MM.1S (cell line): ENCODE data around the gene FETUB.

Experiments
- DNase-seq: peaks from one replicate; pipeline ENCODE4 v3.0.0-alpha.2; 2015
- H2AFZ ChIP-seq: fragments of 300-600 bp; sonication (generic); 2 replicates; pipeline ENCODE4 v1.6.0; 2016; ENCODE audit warnings: antibody characterized with exemption, low read length
- H3F3A ChIP-seq: fragments of 300-600 bp; sonication (generic); 2 replicates; pipeline ENCODE4 v1.6.1; 2016; ENCODE audit warnings: mild to moderate bottlenecking, antibody characterized with exemption, low read length, moderate library complexity, mixed read lengths; ENCODE audit not compliant: insufficient read depth
- H3K27ac ChIP-seq: fragments of 300-600 bp; sonication (generic); 2 replicates; pipeline ENCODE4 v1.5.1; 2016; ENCODE audit warnings: mild to moderate bottlenecking, low read length
- H3K27me3 ChIP-seq: fragments of 300-600 bp; sonication (generic); replicated peaks from 2 replicates; pipeline ENCODE4 v1.6.0; 2016; ENCODE audit warnings: low read length; ENCODE audit not compliant: insufficient read depth
- H3K36me3 ChIP-seq: fragments of 300-600 bp; sonication (generic); replicated peaks from 2 replicates; pipeline ENCODE4 v1.6.1; 2016; ENCODE audit warnings: mild to moderate bottlenecking, low read length, mixed read lengths; ENCODE audit not compliant: insufficient read depth
- H3K4me1 ChIP-seq: fragments of 300-600 bp; sonication (generic); 2 replicates; pipeline ENCODE4 v1.6.1; 2016; ENCODE audit warnings: low read length, mixed read lengths
- H3K4me2 ChIP-seq: fragments of 300-600 bp; sonication (generic); 2 replicates; pipeline ENCODE4 v1.6.0; 2016; ENCODE audit warnings: low read depth, low read length
- H3K4me3 ChIP-seq: fragments of 300-600 bp; sonication (generic); 2 replicates; pipeline ENCODE4 v1.5.1; 2016; ENCODE audit warnings: low read length, mixed read lengths
- H3K79me2 ChIP-seq: fragments of 300-600 bp; sonication (generic); 2 replicates; pipeline ENCODE4 v1.6.1; 2016; ENCODE audit warnings: mixed run types, low read length, mixed read lengths
- H3K9ac ChIP-seq: fragments of 300-600 bp; sonication (generic); 2 replicates; pipeline ENCODE4 v1.6.1; 2016; ENCODE audit warnings: low read length, mixed read lengths
- H3K9me2 ChIP-seq: fragments of 300-600 bp; sonication (generic); replicated peaks from 2 replicates; pipeline ENCODE4 v1.6.1; 2016; ENCODE audit warnings: mild to moderate bottlenecking, low read length, mixed read lengths; ENCODE audit not compliant: insufficient read depth
- H3K9me3 ChIP-seq: fragments of 300-600 bp; sonication (generic); replicated peaks from 2 replicates; pipeline ENCODE4 v1.6.1; 2016; ENCODE audit warnings: mild to moderate bottlenecking, low read length, mixed read lengths; ENCODE audit not compliant: insufficient read depth
- H4K20me1 ChIP-seq: fragments of 300-600 bp; sonication (generic); 2 replicates; pipeline ENCODE4 v1.6.1; 2016; ENCODE audit warnings: mild to moderate bottlenecking, low read length, moderate library complexity, mixed read lengths; ENCODE audit not compliant: insufficient read depth
- CTCF ChIP-seq: fragments of 300-600 bp; sonication (generic); IDR thresholded peaks from 2 replicates; pipeline ENCODE4 v1.5.1; 2016; ENCODE audit warnings: antibody characterized with exemption, low read length, mixed read lengths
- EZH2 ChIP-seq: fragments of 300-600 bp; sonication (generic); optimal IDR thresholded peaks from 2 replicates; pipeline ENCODE3; 2017; ENCODE audit warnings: low read depth, mild to moderate bottlenecking, antibody characterized with exemption, low read length, mixed read lengths
- EZH2phosphoT487 ChIP-seq: fragments of 300-600 bp; sonication (generic); IDR thresholded peaks from 2 replicates; pipeline ENCODE4 v1.6.1; 2018; ENCODE audit warnings: antibody characterized with exemption, low read length

FETUB gene

DNA sequence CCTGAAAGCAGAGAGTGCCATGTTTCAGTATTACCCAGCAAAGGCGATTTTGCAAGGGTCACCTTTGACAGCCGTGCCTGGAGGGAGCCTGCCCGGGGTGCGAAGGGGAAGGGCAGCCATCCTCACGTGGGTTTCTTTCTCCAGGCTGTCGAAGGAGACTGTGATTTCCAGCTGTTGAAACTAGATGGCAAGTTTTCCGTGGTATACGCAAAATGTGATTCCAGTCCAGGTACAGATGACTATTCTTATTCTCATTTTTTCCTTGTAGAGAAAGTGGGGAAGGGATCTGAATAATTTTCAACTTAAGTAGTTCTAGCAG, 23.9 kb upstream of the FETUB start:
- H3K27me3 ChIP-seq = peaks cover 8% of the 10 kb centered on the region
- H2AFZ ChIP-seq = no peak overlapping the region
- TF ChIP-seq CTCF = no peak
- no peak for TF ChIP-seq EZH2phosphoT487
- no peak for TF ChIP-seq EZH2
- peak overlapping the region; percentile 77; the same call in 1 of the 2 replicates for H3K4me2 ChIP-seq
- no peaks in the 10 kb centered on the region for H3K9me2 ChIP-seq
- no peaks in the 10 kb centered on the region for H3K36me3 ChIP-seq
- no peak overlapping the region for H3K9ac ChIP-seq
- no peaks in the 10 kb centered on the region for H3K9me3 ChIP-seq
- peaks cover 25% of the 10 kb centered on the region for H3K4me1 ChIP-seq
- H3K27ac ChIP-seq = no peak overlapping the region
- no peaks in the 10 kb centered on the region for H3K79me2 ChIP-seq
- DNase-seq = no peak
- H3F3A ChIP-seq = peaks cover 20% of the 10 kb centered on the region
- no peaks in the 10 kb centered on the region for H4K20me1 ChIP-seq
- H3K4me3 ChIP-seq = no peak overlapping the region

DNA sequence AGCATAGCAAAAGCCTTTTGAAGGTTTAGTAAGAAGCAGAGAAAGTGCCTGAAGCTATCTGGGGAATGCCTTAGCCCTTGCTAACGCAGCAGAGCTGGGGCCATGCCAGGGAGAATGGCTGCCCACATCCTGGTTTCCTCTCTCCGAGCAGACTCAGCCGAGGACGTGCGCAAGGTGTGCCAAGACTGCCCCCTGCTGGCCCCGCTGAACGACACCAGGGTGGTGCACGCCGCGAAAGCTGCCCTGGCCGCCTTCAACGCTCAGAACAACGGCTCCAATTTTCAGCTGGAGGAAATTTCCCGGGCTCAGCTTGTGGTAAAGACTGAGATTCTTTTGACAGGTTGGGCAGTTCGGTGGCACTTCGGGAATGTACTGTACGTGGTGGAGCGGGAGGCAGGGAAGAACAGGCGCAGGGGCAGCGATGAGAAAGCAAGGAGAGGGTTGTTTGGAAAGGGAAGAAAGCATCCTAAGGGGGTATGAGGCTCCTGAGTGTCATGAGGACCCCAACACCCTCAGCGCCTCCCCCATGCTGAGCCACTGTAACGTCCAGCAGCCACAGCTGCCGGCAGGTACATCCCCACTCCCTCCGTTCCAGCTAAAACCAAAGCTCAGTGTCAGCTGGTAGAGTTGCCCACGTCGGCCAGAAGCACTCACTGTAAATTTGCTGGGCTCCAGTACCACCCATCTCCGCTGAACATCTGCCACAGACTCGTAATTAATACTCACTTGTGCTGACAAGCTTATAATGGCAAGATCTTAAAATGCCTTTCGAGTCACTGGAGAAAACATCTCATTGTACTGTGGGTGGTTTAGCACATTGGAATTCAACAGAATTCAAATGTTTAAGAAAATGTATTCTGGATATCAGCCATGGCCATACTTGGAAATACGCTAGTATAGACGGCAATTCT, 22.9 kb upstream of the FETUB start:
- TF ChIP-seq EZH2 = no peak
- peak; percentile 99 for TF ChIP-seq CTCF
- H3K9ac ChIP-seq = peak overlapping the region; percentile 22; the same call in 1 of the 2 replicates
- H3K4me3 ChIP-seq = peak overlapping the region; percentile 39
- peak overlapping the region; percentile 69 for H2AFZ ChIP-seq
- H3K36me3 ChIP-seq = no peaks in the 10 kb centered on the region
- no peaks in the 10 kb centered on the region for H3K9me3 ChIP-seq
- no peaks in the 10 kb centered on the region for H4K20me1 ChIP-seq
- peak overlapping the region; percentile 77 for H3K4me2 ChIP-seq
- H3K4me1 ChIP-seq = peaks cover 25% of the 10 kb centered on the region
- H3K27ac ChIP-seq = peak overlapping the region; percentile 0; the same call in 1 of the 2 replicates
- H3F3A ChIP-seq = peaks cover 20% of the 10 kb centered on the region
- peak; percentile 99 for DNase-seq
- H3K9me2 ChIP-seq = no peaks in the 10 kb centered on the region
- H3K79me2 ChIP-seq = no peaks in the 10 kb centered on the region
- peaks cover 8% of the 10 kb centered on the region for H3K27me3 ChIP-seq

- peaks cover 20% of the 10 kb centered on the region for H3F3A ChIP-seq
- peaks cover 8% of the 10 kb centered on the region for H3K27me3 ChIP-seq
- H3K4me1 ChIP-seq = peaks cover 25% of the 10 kb centered on the region
- H2AFZ ChIP-seq = no peak overlapping the region
- no peak for DNase-seq
- no peaks in the 10 kb centered on the region for H3K9me2 ChIP-seq
- TF ChIP-seq CTCF = no peak
- no peak for TF ChIP-seq EZH2
- no peak for TF ChIP-seq EZH2phosphoT487
- no peaks in the 10 kb centered on the region for H3K36me3 ChIP-seq
- no peak overlapping the region for H3K9ac ChIP-seq
- H3K27ac ChIP-seq = no peak overlapping the region
- H3K79me2 ChIP-seq = no peaks in the 10 kb centered on the region
- no peaks in the 10 kb centered on the region for H3K9me3 ChIP-seq
- H3K4me2 ChIP-seq = no peak overlapping the region
- H4K20me1 ChIP-seq = no peaks in the 10 kb centered on the region
- no peak overlapping the region for H3K4me3 ChIP-seq
These were observed 21.8 kb upstream of the FETUB start for GRCh38 chr3:186618318-186618938.
